ENCODE measurements around the gene ALDOB. TPM values are rescaled to one million over a fixed set of nuclear protein-coding genes. Genes with fewer than 3 reads are reported as not detected.

Gene ALDOB
- total and polyA plus RNA-seq, 4 donors, result 527 to 2,132 (median 1,808) TPM

GRCh38 chr9:101450931-101451330 lies 15.4 kb upstream of the ALDOB start:
- WGBS, result 42% methylated on average over 4 of the region's 4 CpGs
- Histone ChIP-seq H3K4me1 (ENCODE audit: control insufficient read depth in 4 of 4, insufficient read depth in 4 of 4, low read length in 3 of 4) (peaks cover under 1 to 8% (median 1%) of the 10 kb centered on the region in 4 donors), H3K9ac (ENCODE audit: low read depth in 1 of 2, low read length in 2 of 2) (no peak overlapping the region), H3K27ac (ENCODE audit: low read depth in 1 of 2, low read length in 2 of 2) (no peak overlapping the region), H3K27me3 (ENCODE audit: control insufficient read depth in 4 of 4, insufficient read depth in 4 of 4, low read length in 3 of 4) (no peaks in the 10 kb centered on the region), H3K9me3 (ENCODE audit: control insufficient read depth in 4 of 4, low read length in 3 of 4) (no peaks in the 10 kb centered on the region), H3K36me3 (ENCODE audit: control insufficient read depth in 4 of 4, insufficient read depth in 3 of 4, low read depth in 1 of 4, low read length in 3 of 4) (no peaks in the 10 kb centered on the region), H3K4me3 (ENCODE audit: low read depth in 1 of 3, low read length in 3 of 3) (no peak overlapping the region)
- TF ChIP-seq RAD21 (IDR thresholded peaks at IDR 0.05), result no peak
- TF ChIP-seq EGR1 (IDR thresholded peaks at IDR 0.05; ENCODE audit: low read depth in 2 of 2), result no peak
- no peak for TF ChIP-seq RXRA (IDR thresholded peaks at IDR 0.05)
- no peak for TF ChIP-seq CTCF (IDR thresholded peaks at IDR 0.05; ENCODE audit: low read depth, low read length, missing input control)
- no peak for TF ChIP-seq FOXA1 (IDR thresholded peaks at IDR 0.05)
- TF ChIP-seq, protein P1, sequence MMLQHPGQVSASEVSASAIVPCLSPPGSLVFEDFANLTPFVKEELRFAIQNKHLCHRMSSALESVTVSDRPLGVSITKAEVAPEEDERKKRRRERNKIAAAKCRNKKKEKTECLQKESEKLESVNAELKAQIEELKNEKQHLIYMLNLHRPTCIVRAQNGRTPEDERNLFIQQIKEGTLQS (IDR thresholded peaks at IDR 0.05), result no peak
- TF ChIP-seq NR2F2 (IDR thresholded peaks at IDR 0.05), result no peak
- no peak for TF ChIP-seq ZBTB33 (IDR thresholded peaks at IDR 0.05)
- no peak for TF ChIP-seq GABPA (IDR thresholded peaks at IDR 0.05 in 1 of 2, conservative IDR thresholded peaks at IDR 0.05 in 1 of 2)
- no peak for TF ChIP-seq SP1 (IDR thresholded peaks at IDR 0.05)
- no peak for DNase-seq (ENCODE audit: low spot score)

DNA sequence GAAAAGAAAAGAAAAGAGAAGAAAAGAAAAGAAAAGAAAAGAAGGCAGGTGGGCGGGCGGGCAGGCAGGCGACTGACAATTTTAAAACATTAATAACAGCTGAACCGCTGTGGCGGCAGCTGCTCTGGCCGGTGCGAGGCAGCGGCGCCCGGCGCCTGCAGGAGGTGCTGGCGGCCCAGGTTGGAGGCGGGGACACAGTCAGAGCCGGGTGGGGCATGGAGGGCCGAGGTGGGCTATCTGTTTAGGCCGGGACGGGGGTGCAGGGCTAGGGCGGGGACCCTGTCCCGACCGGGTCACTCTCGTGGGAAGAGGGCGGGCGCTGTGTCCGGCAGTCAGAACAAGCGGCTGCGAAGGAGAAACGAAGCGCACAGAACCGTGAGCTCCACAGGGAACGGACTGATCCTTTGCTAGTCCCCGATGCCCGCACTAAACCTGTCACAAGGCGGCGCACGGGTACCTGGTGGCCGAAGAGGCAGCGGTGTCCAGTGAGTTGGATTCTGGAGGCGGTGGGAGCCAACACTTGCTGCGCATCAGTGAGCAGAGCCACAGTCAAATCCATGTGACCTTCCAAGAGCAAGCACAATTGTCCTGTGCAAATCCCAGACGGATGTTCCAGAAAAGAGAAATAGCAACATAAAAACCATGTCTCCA lies 13.6 kb upstream of the ALDOB start:
- no peaks in the 10 kb centered on the region for H3K27me3 ChIP-seq (ENCODE audit: control insufficient read depth in 4 of 4, insufficient read depth in 4 of 4, low read length in 3 of 4)
- WGBS, result 4% methylated on average over 40 of the region's 40 CpGs
- TF ChIP-seq FOXA2 (IDR thresholded peaks at IDR 0.05) (no peak), NR2F2 (IDR thresholded peaks at IDR 0.05) (no peak), GABPA (IDR thresholded peaks at IDR 0.05 in 1 of 2, conservative IDR thresholded peaks at IDR 0.05 in 1 of 2) (no peak), CTCF (IDR thresholded peaks at IDR 0.05; ENCODE audit: low read depth, low read length, missing input control) (peak; percentile 40), RAD21 (IDR thresholded peaks at IDR 0.05) (peak; percentile 69 to 73), TAF1 (conservative IDR thresholded peaks at IDR 0.05) (peak; percentile 87), SP1 (IDR thresholded peaks at IDR 0.05) (peak; percentile 53), HNF4A (conservative IDR thresholded peaks at IDR 0.05) (peak in 1 of 2 donors; percentile 21), JUND (IDR thresholded peaks at IDR 0.05) (peak in 1 of 2 donors; percentile 7), EGR1 (IDR thresholded peaks at IDR 0.05; ENCODE audit: low read depth in 2 of 2) (peak in 1 of 2 donors; percentile 21), RXRA (IDR thresholded peaks at IDR 0.05) (peak; percentile 25 to 28), YY1 (IDR thresholded peaks at IDR 0.05) (peak; percentile 92), ZBTB33 (IDR thresholded peaks at IDR 0.05) (peak; percentile 67), FOXA1 (IDR thresholded peaks at IDR 0.05) (no peak)
- TF ChIP-seq, protein P2, sequence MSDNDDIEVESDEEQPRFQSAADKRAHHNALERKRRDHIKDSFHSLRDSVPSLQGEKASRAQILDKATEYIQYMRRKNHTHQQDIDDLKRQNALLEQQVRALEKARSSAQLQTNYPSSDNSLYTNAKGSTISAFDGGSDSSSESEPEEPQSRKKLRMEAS (IDR thresholded peaks at IDR 0.05), result peak; percentile 48
- TF ChIP-seq, protein P1 (IDR thresholded peaks at IDR 0.05), result no peak
- TF ChIP-seq, protein P3, sequence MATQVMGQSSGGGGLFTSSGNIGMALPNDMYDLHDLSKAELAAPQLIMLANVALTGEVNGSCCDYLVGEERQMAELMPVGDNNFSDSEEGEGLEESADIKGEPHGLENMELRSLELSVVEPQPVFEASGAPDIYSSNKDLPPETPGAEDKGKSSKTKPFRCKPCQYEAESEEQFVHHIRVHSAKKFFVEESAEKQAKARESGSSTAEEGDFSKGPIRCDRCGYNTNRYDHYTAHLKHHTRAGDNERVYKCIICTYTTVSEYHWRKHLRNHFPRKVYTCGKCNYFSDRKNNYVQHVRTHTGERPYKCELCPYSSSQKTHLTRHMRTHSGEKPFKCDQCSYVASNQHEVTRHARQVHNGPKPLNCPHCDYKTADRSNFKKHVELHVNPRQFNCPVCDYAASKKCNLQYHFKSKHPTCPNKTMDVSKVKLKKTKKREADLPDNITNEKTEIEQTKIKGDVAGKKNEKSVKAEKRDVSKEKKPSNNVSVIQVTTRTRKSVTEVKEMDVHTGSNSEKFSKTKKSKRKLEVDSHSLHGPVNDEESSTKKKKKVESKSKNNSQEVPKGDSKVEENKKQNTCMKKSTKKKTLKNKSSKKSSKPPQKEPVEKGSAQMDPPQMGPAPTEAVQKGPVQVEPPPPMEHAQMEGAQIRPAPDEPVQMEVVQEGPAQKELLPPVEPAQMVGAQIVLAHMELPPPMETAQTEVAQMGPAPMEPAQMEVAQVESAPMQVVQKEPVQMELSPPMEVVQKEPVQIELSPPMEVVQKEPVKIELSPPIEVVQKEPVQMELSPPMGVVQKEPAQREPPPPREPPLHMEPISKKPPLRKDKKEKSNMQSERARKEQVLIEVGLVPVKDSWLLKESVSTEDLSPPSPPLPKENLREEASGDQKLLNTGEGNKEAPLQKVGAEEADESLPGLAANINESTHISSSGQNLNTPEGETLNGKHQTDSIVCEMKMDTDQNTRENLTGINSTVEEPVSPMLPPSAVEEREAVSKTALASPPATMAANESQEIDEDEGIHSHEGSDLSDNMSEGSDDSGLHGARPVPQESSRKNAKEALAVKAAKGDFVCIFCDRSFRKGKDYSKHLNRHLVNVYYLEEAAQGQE (IDR thresholded peaks at IDR 0.05), result peak; percentile 86

More for the DNA sequence above, 13.6 kb upstream of the ALDOB start:
- no peaks in the 10 kb centered on the region for H3K36me3 ChIP-seq (ENCODE audit: control insufficient read depth in 4 of 4, insufficient read depth in 3 of 4, low read depth in 1 of 4, low read length in 3 of 4)
- H3K9ac ChIP-seq (ENCODE audit: low read depth in 1 of 2, low read length in 2 of 2), result peak overlapping the region in 1 of 2 donors; percentile 82
- H3K4me3 ChIP-seq (ENCODE audit: low read depth in 1 of 3, low read length in 3 of 3), result peak overlapping the region; percentile 39 to 59 (median 57)
- peak overlapping the region; percentile 72 to 88 for H3K27ac ChIP-seq (ENCODE audit: low read depth in 1 of 2, low read length in 2 of 2)
- H3K4me1 ChIP-seq (ENCODE audit: control insufficient read depth in 4 of 4, insufficient read depth in 4 of 4, low read length in 3 of 4), result peaks cover 5 to 23% (median 12%) of the 10 kb centered on the region in 4 donors
- peak; percentile 70 for DNase-seq (ENCODE audit: low spot score)
- H3K9me3 ChIP-seq (ENCODE audit: control insufficient read depth in 4 of 4, low read length in 3 of 4), result no peaks in the 10 kb centered on the region
